ENCODE results near the gene BTG1. TPM values are rescaled to one million over a fixed set of nuclear protein-coding genes. Genes with fewer than 3 reads are reported as not detected.
A peak's percentile ranks its signal among the peaks of the same experiment; 100 is the strongest.

The BTG1 gene
- total and polyA plus RNA-seq, 2 of the 4 experiments (the other 2 are of a cell fraction): 3.8 to 33.5 TPM

GRCh38 chr12:92096346-92097136 lies 49.1 kb downstream of the BTG1 start (continued):
- TF ChIP-seq RAD21 (IDR thresholded peaks at IDR 0.05; ENCODE audit: low read length): no peak
- no peak for TF ChIP-seq CHD1 (IDR thresholded peaks at IDR 0.05; ENCODE audit: low read depth, low read length)

- Histone ChIP-seq H2BK20ac (ENCODE audit: low read depth, low read length) (peak overlapping the region; percentile 93), H3K79me1 (ENCODE audit: low read depth in 1 of 2, low read length in 2 of 2) (peaks cover 12 to 21% of the 10 kb centered on the region in 2 experiments), H3K18ac (ENCODE audit: low read depth, low read length) (peak overlapping the region; percentile 65; the same call in 1 of the 2 replicates), H3K27ac (ENCODE audit: insufficient read depth, low read length) (peak overlapping the region; percentile 68), H2AFZ (replicated peaks; ENCODE audit: low read length, poor library complexity) (peak overlapping the region; percentile 73), H3K36me3 (ENCODE audit: control insufficient read depth, insufficient read depth, low read length) (no peaks in the 10 kb centered on the region), H3K27me3 (ENCODE audit: control insufficient read depth, insufficient read depth, low read length) (no peaks in the 10 kb centered on the region), H4K5ac (ENCODE audit: low read depth, low read length) (peak overlapping the region; percentile 11; the same call in 1 of the 2 replicates), H4K8ac (ENCODE audit: low read depth in 2 of 2, low read length in 2 of 2) (peak overlapping the region; percentile 44 to 67; a peak in 3 of 4 replicates), H2BK5ac (ENCODE audit: low read depth, low read length, poor library complexity, severe bottlenecking) (peak overlapping the region; percentile 96), H3K4me2 (ENCODE audit: low read depth, low read length) (0 out of 2 replicates have a peak overlapping the region, but pooled peaks have one; percentile 5), H2AK5ac (ENCODE audit: low read depth, low read length) (peak overlapping the region; percentile 99), H2BK120ac (ENCODE audit: low read depth, low read length) (peak overlapping the region; percentile 89), H3K4me3 (ENCODE audit: insufficient read depth, low read depth, low read length) (no peak overlapping the region), H4K91ac (ENCODE audit: insufficient read depth, low read depth, low read length) (peak overlapping the region; percentile 82), H3K4me1 (ENCODE audit: control insufficient read depth, insufficient read depth, low read length) (peaks cover 10% of the 10 kb centered on the region), H2BK15ac (ENCODE audit: low read depth, low read length) (peak overlapping the region; percentile 82; the same call in 2 of the 3 replicates), H3K9ac (ENCODE audit: low read depth, low read length) (no peak overlapping the region), H3K56ac (ENCODE audit: extremely low read depth, insufficient read depth, low read length) (peak overlapping the region; percentile 51; the same call in 1 of the 2 replicates), H4K20me1 (ENCODE audit: insufficient read depth, low read length) (no peaks in the 10 kb centered on the region), H3K9me1 (ENCODE audit: insufficient read depth, low read length) (peaks cover 10% of the 10 kb centered on the region), H3K4ac (ENCODE audit: low read depth, low read length) (peak overlapping the region; percentile 89), H3K14ac (replicated peaks; ENCODE audit: low read depth, low read length) (peak overlapping the region; percentile 81; the same call in 1 of the 2 replicates), H3K9me3 (ENCODE audit: control insufficient read depth, insufficient read depth, low read length) (no peaks in the 10 kb centered on the region), H3K23ac (ENCODE audit: low read depth, low read length) (peak overlapping the region; percentile 79; the same call in 1 of the 2 replicates), H2AK9ac (replicated peaks; ENCODE audit: low read depth, low read length, poor library complexity) (no peak overlapping the region)
- dilution Hi-C loops (cut with HindIII; ENCODE audit: low sequenced_read_pairs, unreplicated experiment) (no loop called here), intact Hi-C loops (cut with micrococcal nuclease) (loop anchor here (1.0 kb wide), 1 partner anchor 12 kb away; no protein-coding TSS in a partner anchor), in situ Hi-C loops (cut with MboI; ENCODE audit: low sequenced_read_pairs) (no loop called here)
- peak; percentile 72 for ATAC-seq (ENCODE audit: low read depth)
- peak; percentile 30 for DNase-seq
- WGBS, 2 experiments (ENCODE audit: extremely low coverage in 2 of 2, insufficient read length in 1 of 2): no CpG with 5 or more reads among the region's 1 CpG
- BruUV-seq (replicated peaks): no TSS peak
- CTCF ChIA-PET: no interaction called here
- POLR2A ChIA-PET (ENCODE audit: unreplicated experiment): no interaction called here
- TF ChIP-seq NFE2L2 (IDR thresholded peaks at IDR 0.05; ENCODE audit: low read depth, low read length): no peak
- no peak for TF ChIP-seq RFX5 (IDR thresholded peaks at IDR 0.05; ENCODE audit: low read depth, low read length)
- TF ChIP-seq RAD21 (IDR thresholded peaks at IDR 0.05; ENCODE audit: low read length): peak; percentile 20; the same call in 1 of the 2 replicates
- no peak for TF ChIP-seq RCOR1 (IDR thresholded peaks at IDR 0.05; ENCODE audit: insufficient replicate concordance, low read length)
- 0 out of 2 replicates have a peak, but pooled peaks have one; percentile 17 for TF ChIP-seq CTCF (conservative IDR thresholded peaks at IDR 0.05; ENCODE audit: low read depth, low read length)
- TF ChIP-seq CHD1 (IDR thresholded peaks at IDR 0.05; ENCODE audit: low read depth, low read length): no peak
Observed at GRCh38 chr12:92094751-92095161, 50.9 kb downstream of the BTG1 start.
